ENCODE results near the gene PVR.
"Not testable (repeated sequence)": the region's sequence is repeated elsewhere in the genome, so short reads cannot be mapped to it uniquely, and the experiment has no call there.

PVR gene

DNA sequence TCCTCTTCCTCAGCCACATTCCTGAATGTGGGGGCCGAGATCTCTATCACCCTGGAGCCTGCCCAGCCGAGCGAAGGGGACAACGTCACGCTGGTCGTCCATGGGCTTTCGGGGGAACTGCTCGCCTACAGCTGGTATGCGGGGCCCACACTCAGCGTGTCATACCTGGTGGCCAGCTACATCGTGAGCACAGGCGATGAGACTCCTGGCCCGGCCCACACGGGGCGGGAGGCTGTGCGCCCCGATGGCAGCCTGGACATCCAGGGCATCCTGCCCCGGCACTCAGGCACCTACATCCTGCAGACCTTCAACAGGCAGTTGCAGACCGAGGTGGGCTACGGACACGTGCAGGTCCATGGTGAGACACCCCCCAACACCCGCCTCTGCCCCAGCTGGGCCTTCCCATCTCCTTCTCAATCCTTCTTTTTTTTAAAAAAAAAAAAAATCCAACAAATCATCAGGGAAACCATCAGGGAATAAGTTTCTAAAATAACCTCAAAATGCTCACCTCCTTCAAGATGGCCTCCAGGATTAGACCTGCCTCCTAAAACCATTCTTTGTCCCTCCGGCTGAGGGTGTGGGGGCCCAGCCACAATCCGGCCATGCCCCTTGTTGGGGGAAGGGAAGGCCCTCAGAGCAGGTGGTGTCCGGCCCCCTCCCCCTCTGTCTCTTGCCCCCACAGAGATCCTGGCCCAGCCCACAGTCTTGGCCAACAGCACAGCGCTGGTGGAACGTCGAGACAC, 59.8 kb downstream of the PVR start:
- DNase-seq, result no peak

- no peak for DNase-seq
Observed at GRCh38 chr19:44704982-44705381, 61.3 kb downstream of the PVR start.

GRCh38 chr19:44705502-44706010, 61.8 kb downstream of the PVR start:
- no peak for DNase-seq

- DNase-seq, result no peak
Observed at GRCh38 chr19:44706506-44707236, 63.0 kb downstream of the PVR start.

- no peak for DNase-seq
Observed at GRCh38 chr19:44707794-44708193, 64.1 kb downstream of the PVR start.

DNA sequence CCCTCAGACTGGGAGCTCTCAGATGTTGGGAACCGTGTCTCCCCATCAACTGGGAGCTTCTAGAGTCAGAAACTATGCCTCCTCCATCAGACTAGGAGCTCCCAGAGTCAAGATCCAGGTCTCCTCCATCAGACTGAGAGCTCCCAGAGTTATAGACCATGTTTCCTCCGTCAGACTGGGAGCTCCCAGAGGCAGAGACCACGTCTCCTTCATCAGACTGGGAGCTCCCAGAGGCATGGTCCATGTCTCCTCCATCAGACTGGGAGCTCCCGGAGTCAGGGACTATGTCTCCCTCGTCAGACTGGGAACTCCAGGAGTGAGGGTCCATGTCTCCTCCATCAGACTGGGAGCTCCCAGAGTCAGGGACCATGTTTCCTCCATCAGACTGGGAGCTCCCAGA, 65.2 kb downstream of the PVR start:
- DNase-seq, result no peak

DNA sequence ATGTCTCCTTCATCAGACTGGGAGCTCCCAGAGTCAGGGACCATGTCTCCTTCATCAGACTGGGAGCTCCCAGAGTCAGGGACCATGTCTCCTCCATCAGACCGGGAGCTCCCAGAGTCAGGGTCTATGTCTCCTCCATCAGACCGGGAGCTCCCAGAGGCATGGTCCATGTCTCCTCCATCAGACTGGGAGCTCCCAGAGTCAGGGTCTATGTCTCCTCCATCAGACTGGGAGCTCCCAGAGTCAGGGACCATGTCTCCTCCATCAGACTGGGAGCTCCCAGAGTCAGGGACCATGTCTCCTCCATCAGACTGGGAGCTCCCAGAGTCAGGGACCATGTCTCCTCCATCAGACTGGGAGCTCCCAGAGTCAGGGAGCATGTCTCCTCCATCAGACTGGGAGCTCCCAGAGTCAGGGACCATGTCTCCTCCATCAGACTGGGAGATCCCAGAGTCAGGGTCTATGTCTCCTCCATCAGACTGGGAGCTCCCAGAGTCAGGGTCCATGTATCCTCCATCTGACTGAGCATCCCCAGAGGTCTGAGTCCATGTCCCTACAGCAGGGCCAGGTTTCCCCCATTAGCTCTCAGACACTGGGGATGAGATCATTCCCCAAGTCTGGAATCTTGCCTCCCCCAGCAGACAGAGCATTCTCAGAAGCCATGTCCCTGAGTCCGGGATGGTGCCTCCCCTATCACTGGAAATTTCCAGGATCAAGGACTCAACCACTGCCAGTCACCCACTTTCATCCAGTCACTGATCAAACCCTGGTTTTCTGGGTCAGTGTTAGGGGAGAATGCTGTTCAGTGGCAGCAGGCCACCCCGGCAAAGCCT, 65.9 kb downstream of the PVR start:
- DNase-seq, result not testable (repeated sequence)

DNA sequence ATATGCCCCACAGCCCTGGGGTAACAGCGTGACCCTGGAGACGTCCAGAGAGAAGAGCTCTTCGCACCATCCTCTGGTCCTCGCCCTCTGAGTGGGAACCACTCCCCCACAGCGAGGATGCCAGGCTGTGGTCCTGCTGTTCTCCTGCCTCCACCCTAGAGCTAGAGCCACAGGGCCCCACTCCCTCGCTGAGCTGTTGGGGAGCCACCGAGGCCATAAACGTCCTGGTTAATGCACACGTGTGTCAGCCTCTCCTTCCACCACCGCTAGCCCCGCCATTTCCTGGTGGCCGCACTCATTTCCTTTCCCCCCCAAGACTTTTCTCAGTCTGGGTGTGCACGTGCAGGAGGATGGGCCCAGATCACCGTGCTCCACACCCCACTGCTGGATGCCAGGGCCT, 66.8 kb downstream of the PVR start:
- no peak for DNase-seq

- no peak for DNase-seq
Observed at GRCh38 chr19:44712864-44713515, 69.3 kb downstream of the PVR start.

All from NCI-H1930 (cell line).